Measurements from ENCODE around the gene PROCR.

The PROCR gene

GRCh38 chr20:35133735-35134134, 38.1 kb upstream of the PROCR start:
- H4K20me1 ChIP-seq (ENCODE audit: insufficient read depth, low read length, poor library complexity, severe bottlenecking), result no peaks in the 10 kb centered on the region
- no peaks in the 10 kb centered on the region for H3K79me2 ChIP-seq (ENCODE audit: insufficient read depth, low read length)
- H3F3A ChIP-seq (ENCODE audit: low read depth), result no peaks in the 10 kb centered on the region
- no peaks in the 10 kb centered on the region for H3K27me3 ChIP-seq (ENCODE audit: insufficient read depth, low read length, poor library complexity, severe bottlenecking)
- no peak overlapping the region for H3K4me3 ChIP-seq (ENCODE audit: low read length, poor library complexity, severe bottlenecking)
- no peak overlapping the region for H2AFZ ChIP-seq (ENCODE audit: low read length)
- no peaks in the 10 kb centered on the region for H3K4me1 ChIP-seq (ENCODE audit: insufficient read depth, low read length, poor library complexity, severe bottlenecking)
- no peak overlapping the region for H3K4me2 ChIP-seq (ENCODE audit: low read depth, low read length, poor library complexity, severe bottlenecking)
- no peaks in the 10 kb centered on the region for H3K9me3 ChIP-seq (ENCODE audit: insufficient read depth, low read depth, low read length)
- no peak overlapping the region for H3K9ac ChIP-seq (ENCODE audit: low read depth, low read length, poor library complexity, severe bottlenecking)
- H3K36me3 ChIP-seq (ENCODE audit: insufficient read depth, low read length), result peaks cover 13% of the 10 kb centered on the region; the same call in 1 of the 2 replicates
- no peaks in the 10 kb centered on the region for H3K9me2 ChIP-seq (replicated peaks; ENCODE audit: low read depth, low read length)
- TF ChIP-seq EZH2phosphoT487 (IDR thresholded peaks at IDR 0.05; ENCODE audit: borderline replicate concordance) (no peak), CTCF (conservative IDR thresholded peaks at IDR 0.05; ENCODE audit: low read length) (no peak)

- H3K4me1 ChIP-seq (ENCODE audit: insufficient read depth, low read length, poor library complexity, severe bottlenecking), result no peaks in the 10 kb centered on the region
- no peak overlapping the region for H2AFZ ChIP-seq (ENCODE audit: low read length)
- no peak overlapping the region for H3K4me3 ChIP-seq (ENCODE audit: low read length, poor library complexity, severe bottlenecking)
- H3K9me3 ChIP-seq (ENCODE audit: insufficient read depth, low read depth, low read length), result no peaks in the 10 kb centered on the region
- H3K9ac ChIP-seq (ENCODE audit: low read depth, low read length, poor library complexity, severe bottlenecking), result no peak overlapping the region
- H3K36me3 ChIP-seq (ENCODE audit: insufficient read depth, low read length), result peaks cover 13% of the 10 kb centered on the region; the same call in 1 of the 2 replicates
- H3F3A ChIP-seq (ENCODE audit: low read depth), result no peaks in the 10 kb centered on the region
- H3K79me2 ChIP-seq (ENCODE audit: insufficient read depth, low read length), result no peaks in the 10 kb centered on the region
- H3K27me3 ChIP-seq (ENCODE audit: insufficient read depth, low read length, poor library complexity, severe bottlenecking), result no peaks in the 10 kb centered on the region
- no peak overlapping the region for H3K4me2 ChIP-seq (ENCODE audit: low read depth, low read length, poor library complexity, severe bottlenecking)
- no peaks in the 10 kb centered on the region for H3K9me2 ChIP-seq (replicated peaks; ENCODE audit: low read depth, low read length)
- no peak for TF ChIP-seq EZH2phosphoT487 (IDR thresholded peaks at IDR 0.05; ENCODE audit: borderline replicate concordance)
- no peak for TF ChIP-seq CTCF (conservative IDR thresholded peaks at IDR 0.05; ENCODE audit: low read length)
- H4K20me1 ChIP-seq (ENCODE audit: insufficient read depth, low read length, poor library complexity, severe bottlenecking), result no peaks in the 10 kb centered on the region
Observed at GRCh38 chr20:35134472-35134871, 37.4 kb upstream of the PROCR start.

- H2AFZ ChIP-seq (ENCODE audit: low read length), result no peak overlapping the region
- H4K20me1 ChIP-seq (ENCODE audit: insufficient read depth, low read length, poor library complexity, severe bottlenecking), result no peaks in the 10 kb centered on the region
- TF ChIP-seq EZH2phosphoT487 (IDR thresholded peaks at IDR 0.05; ENCODE audit: borderline replicate concordance) (no peak), CTCF (conservative IDR thresholded peaks at IDR 0.05; ENCODE audit: low read length) (no peak)
- no peaks in the 10 kb centered on the region for H3K79me2 ChIP-seq (ENCODE audit: insufficient read depth, low read length)
- H3K27me3 ChIP-seq (ENCODE audit: insufficient read depth, low read length, poor library complexity, severe bottlenecking), result no peaks in the 10 kb centered on the region
- H3F3A ChIP-seq (ENCODE audit: low read depth), result no peaks in the 10 kb centered on the region
- H3K36me3 ChIP-seq (ENCODE audit: insufficient read depth, low read length), result peaks cover 13% of the 10 kb centered on the region; the same call in 1 of the 2 replicates
- no peaks in the 10 kb centered on the region for H3K9me2 ChIP-seq (replicated peaks; ENCODE audit: low read depth, low read length)
- no peak overlapping the region for H3K9ac ChIP-seq (ENCODE audit: low read depth, low read length, poor library complexity, severe bottlenecking)
- no peak overlapping the region for H3K4me3 ChIP-seq (ENCODE audit: low read length, poor library complexity, severe bottlenecking)
- H3K4me2 ChIP-seq (ENCODE audit: low read depth, low read length, poor library complexity, severe bottlenecking), result no peak overlapping the region
- no peaks in the 10 kb centered on the region for H3K9me3 ChIP-seq (ENCODE audit: insufficient read depth, low read depth, low read length)
- H3K4me1 ChIP-seq (ENCODE audit: insufficient read depth, low read length, poor library complexity, severe bottlenecking), result no peaks in the 10 kb centered on the region
Observed at GRCh38 chr20:35134880-35135279, 37.0 kb upstream of the PROCR start.

Data from Loucy (cell line).